Vagina (tissue), 2 donors: ENCODE data around the gene KCNMB4.

Source experiments
- POLR2A ChIP-seq, 2 donors: fragments of 450-650 bp; IDR thresholded peaks; one replicate each; pipeline ENCODE4 v1.6.1; 2017; ENCODE audit warnings: antibody characterized with exemption in 2 of 2, mild to moderate bottlenecking in 2 of 2, moderate library complexity in 2 of 2
- TF ChIP-seq, protein P1 (sequence below), 3 experiments: fragments of 450-650 bp in 2 of 3; fragments of 200-600 bp in 1 of 3; sonication (generic) in 1 of 3; IDR thresholded peaks; one replicate each; pipeline ENCODE4 v1.5.1; 2017 to 2019; ENCODE audit warnings: antibody characterized with exemption in 3 of 3, mild to moderate bottlenecking in 2 of 3, moderate library complexity in 2 of 3

DNA sequence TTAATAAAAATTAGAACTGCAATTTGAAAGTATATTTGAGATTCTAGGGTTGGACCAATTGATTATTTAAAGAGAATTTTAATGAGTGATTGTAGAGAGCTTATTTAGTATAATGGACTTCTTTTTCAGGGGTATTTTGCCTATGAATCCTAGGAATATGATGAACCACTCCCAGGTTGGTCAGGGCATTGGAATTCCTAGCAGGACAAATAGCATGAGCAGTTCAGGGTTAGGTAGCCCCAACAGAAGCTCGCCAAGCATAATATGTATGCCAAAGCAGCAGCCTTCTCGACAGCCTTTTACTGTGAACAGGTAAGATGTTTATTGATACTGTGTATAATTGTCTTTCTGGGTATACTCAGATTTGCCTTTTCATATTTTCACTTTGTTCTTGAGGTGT is 35.9 kb upstream of the KCNMB4 start:
- TF ChIP-seq, protein P1, sequence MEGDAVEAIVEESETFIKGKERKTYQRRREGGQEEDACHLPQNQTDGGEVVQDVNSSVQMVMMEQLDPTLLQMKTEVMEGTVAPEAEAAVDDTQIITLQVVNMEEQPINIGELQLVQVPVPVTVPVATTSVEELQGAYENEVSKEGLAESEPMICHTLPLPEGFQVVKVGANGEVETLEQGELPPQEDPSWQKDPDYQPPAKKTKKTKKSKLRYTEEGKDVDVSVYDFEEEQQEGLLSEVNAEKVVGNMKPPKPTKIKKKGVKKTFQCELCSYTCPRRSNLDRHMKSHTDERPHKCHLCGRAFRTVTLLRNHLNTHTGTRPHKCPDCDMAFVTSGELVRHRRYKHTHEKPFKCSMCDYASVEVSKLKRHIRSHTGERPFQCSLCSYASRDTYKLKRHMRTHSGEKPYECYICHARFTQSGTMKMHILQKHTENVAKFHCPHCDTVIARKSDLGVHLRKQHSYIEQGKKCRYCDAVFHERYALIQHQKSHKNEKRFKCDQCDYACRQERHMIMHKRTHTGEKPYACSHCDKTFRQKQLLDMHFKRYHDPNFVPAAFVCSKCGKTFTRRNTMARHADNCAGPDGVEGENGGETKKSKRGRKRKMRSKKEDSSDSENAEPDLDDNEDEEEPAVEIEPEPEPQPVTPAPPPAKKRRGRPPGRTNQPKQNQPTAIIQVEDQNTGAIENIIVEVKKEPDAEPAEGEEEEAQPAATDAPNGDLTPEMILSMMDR (IDR thresholded peaks at IDR 0.05) = no peak
- TF ChIP-seq POLR2A (IDR thresholded peaks at IDR 0.05) = no peak
